T47D (cell line): ENCODE data around the gene FOXD4L1.
"Not testable (repeated sequence)": the region's sequence is repeated elsewhere in the genome, so short reads cannot be mapped to it uniquely, and the experiment has no call there.

Experiments used
- DNase-seq, 2 experiments: peaks; one replicate each; pipeline versions ENCODE4 v3.0.0 to v3.0.0-alpha.2; 2011 to 2012; ENCODE audit warnings: low read depth in 1 of 2, low spot score in 1 of 2
- in situ Hi-C: cut with HindIII; loops from 2 replicates; pipeline ENCODE4 v1.10.0; 2016; ENCODE audit warnings: low sequenced_read_pairs, low pct_unique_long_range_greater_than_20kb

The FOXD4L1 gene

GRCh38 chr2:113498365-113498764 is at the start of gene FOXD4L1:
TSS of gene FOXD4L1 (plus strand) at chr2:113498665. CDS start at chr2:113499257, 592 bp downstream.
- DNase-seq, in situ Hi-C loops: not testable (repeated sequence)

GRCh38 chr2:113465770-113466169 is 32.7 kb upstream of the FOXD4L1 start:
- DNase-seq, in situ Hi-C loops: not testable (repeated sequence)

GRCh38 chr2:113476688-113477368 is 21.6 kb upstream of the FOXD4L1 start:
- DNase-seq, in situ Hi-C loops: not testable (repeated sequence)

- DNase-seq, in situ Hi-C loops: not testable (repeated sequence)
These were observed 1.9 kb upstream of the FOXD4L1 start for GRCh38 chr2:113496527-113496926.

GRCh38 chr2:113499019-113499885 is 787 bp downstream of the FOXD4L1 start:
- in situ Hi-C loops, DNase-seq: not testable (repeated sequence)

GRCh38 chr2:113499886-113500722 is 1.6 kb downstream of the FOXD4L1 start:
- in situ Hi-C loops, DNase-seq: not testable (repeated sequence)

GRCh38 chr2:113500723-113501038 is 2.2 kb downstream of the FOXD4L1 start:
- in situ Hi-C loops, result not testable (repeated sequence)

GRCh38 chr2:113502216-113503093 is 4.0 kb downstream of the FOXD4L1 start:
- DNase-seq, in situ Hi-C loops: not testable (repeated sequence)

More at GRCh38 chr2:113500723-113501038, 2.2 kb downstream of the FOXD4L1 start:
- not testable (repeated sequence) for DNase-seq

GRCh38 chr2:113503094-113504042 is 4.9 kb downstream of the FOXD4L1 start:
- DNase-seq, in situ Hi-C loops: not testable (repeated sequence)

GRCh38 chr2:113504081-113504480 is 5.6 kb downstream of the FOXD4L1 start:
- in situ Hi-C loops, DNase-seq: not testable (repeated sequence)

- in situ Hi-C loops, DNase-seq: not testable (repeated sequence)
These were observed 9.1 kb downstream of the FOXD4L1 start for GRCh38 chr2:113507394-113508140.

GRCh38 chr2:113508187-113508586 is 9.7 kb downstream of the FOXD4L1 start:
- in situ Hi-C loops, DNase-seq: not testable (repeated sequence)

- in situ Hi-C loops, DNase-seq: not testable (repeated sequence)
These were observed 12.4 kb downstream of the FOXD4L1 start for GRCh38 chr2:113510913-113511312.

- DNase-seq, in situ Hi-C loops: not testable (repeated sequence)
These were observed 13.4 kb downstream of the FOXD4L1 start for GRCh38 chr2:113511859-113512258.

GRCh38 chr2:113515457-113515856 is 17.0 kb downstream of the FOXD4L1 start:
- DNase-seq, in situ Hi-C loops: not testable (repeated sequence)
